Astrocyte (in vitro differentiated cells and primary cell): ENCODE measurements around the gene TENT4B. TPM values are rescaled to one million over a fixed set of nuclear protein-coding genes. Genes with fewer than 3 reads are reported as not detected.

ENCODE experiments used
- DNase-seq: peaks from one replicate; pipeline ENCODE4 v3.0.0-alpha.2; 2010; ENCODE audit warnings: low read depth
- FAIRE-seq: peaks from 2 replicates; lab custom pipeline; 2011; peaks lifted over from hg19 to GRCh38; lab: Jason Lieb, UNC
- H2AFZ ChIP-seq: 2 replicates; pipeline ENCODE4 v1.6.0; 2012; ENCODE audit warnings: low read depth, low read length, inconsistent platforms
- H3K27ac ChIP-seq: 2 replicates; pipeline ENCODE4 v1.5.1; 2011; ENCODE audit warnings: low read depth, low read length, inconsistent platforms
- H3K27me3 ChIP-seq: 2 replicates; pipeline ENCODE4 v1.6.0; 2011; ENCODE audit warnings: low read length, inconsistent platforms; ENCODE audit not compliant: insufficient read depth
- H3K36me3 ChIP-seq: 2 replicates; pipeline ENCODE4 v1.5.1; 2011; ENCODE audit warnings: low read length, inconsistent platforms; ENCODE audit not compliant: insufficient read depth
- H3K4me1 ChIP-seq: 2 replicates; pipeline ENCODE4 v1.5.1; 2011; ENCODE audit warnings: low read length, inconsistent platforms; ENCODE audit not compliant: insufficient read depth
- H3K4me2 ChIP-seq: 2 replicates; pipeline ENCODE4 v1.6.0; 2012; ENCODE audit warnings: low read length, inconsistent platforms
- H3K4me3 ChIP-seq: 2 replicates; pipeline ENCODE4 v1.5.1; 2011; ENCODE audit warnings: low read depth, mild to moderate bottlenecking, low read length, inconsistent platforms; ENCODE audit not compliant: insufficient read depth
- H3K79me2 ChIP-seq: 2 replicates; pipeline ENCODE4 v1.6.0; 2012; ENCODE audit warnings: mild to moderate bottlenecking, low read length, inconsistent platforms; ENCODE audit not compliant: insufficient read depth
- H3K9ac ChIP-seq: 2 replicates; pipeline ENCODE4 v1.6.0; 2012; ENCODE audit warnings: mild to moderate bottlenecking, low read length, inconsistent platforms
- H3K9me3 ChIP-seq: 2 replicates; pipeline ENCODE4 v1.5.1; 2012; ENCODE audit warnings: low read depth, mild to moderate bottlenecking, low read length, inconsistent platforms; ENCODE audit not compliant: insufficient read depth
- H4K20me1 ChIP-seq: 2 replicates; pipeline ENCODE4 v1.6.0; 2012; ENCODE audit warnings: low read length, inconsistent platforms; ENCODE audit not compliant: insufficient read depth
- H3K27ac Mint-ChIP-seq: one replicate; pipeline ENCODE4 v1.8.0; 2021; ENCODE audit warnings: mild to moderate bottlenecking, mixed read lengths; ENCODE audit not compliant: unreplicated experiment
- H3K27me3 Mint-ChIP-seq: one replicate; pipeline ENCODE4 v1.8.0; 2021; ENCODE audit warnings: low read depth, mixed read lengths; ENCODE audit not compliant: unreplicated experiment
- H3K36me3 Mint-ChIP-seq: one replicate; pipeline ENCODE4 v1.8.0; 2021; ENCODE audit warnings: low read depth, mixed read lengths; ENCODE audit not compliant: unreplicated experiment
- H3K4me1 Mint-ChIP-seq: one replicate; pipeline ENCODE4 v1.8.0; 2021; ENCODE audit warnings: low read depth, mixed read lengths; ENCODE audit not compliant: unreplicated experiment
- H3K4me3 Mint-ChIP-seq: one replicate; pipeline ENCODE4 v1.8.0; 2021; ENCODE audit warnings: mild to moderate bottlenecking, moderate library complexity, mixed read lengths; ENCODE audit not compliant: unreplicated experiment
- H3K9me3 Mint-ChIP-seq: one replicate; pipeline ENCODE4 v1.8.0; 2021; ENCODE audit warnings: mild to moderate bottlenecking, mixed read lengths; ENCODE audit not compliant: unreplicated experiment
- CTCF ChIP-seq: IDR thresholded peaks from 2 replicates; pipeline ENCODE4 v1.5.1; 2011; ENCODE audit warnings: low read depth, mild to moderate bottlenecking, inconsistent platforms, low read length, moderate library complexity; ENCODE audit not compliant: insufficient read depth
- EZH2 ChIP-seq: IDR thresholded peaks from 2 replicates; pipeline ENCODE4 v1.6.1; 2012; ENCODE audit warnings: mild to moderate bottlenecking, low read length, inconsistent platforms; ENCODE audit not compliant: insufficient read depth
- total RNA-seq: library from RNA; stranded (reverse); gene quantifications from 2 replicates; pipeline ENCODE4 v1.2.1, GENCODE V29; 2021

The TENT4B gene
- total RNA-seq, 1 donor from 2014 or later, result 17.0 TPM

GRCh38 chr16:50154420-50154950, 1.4 kb downstream of the TENT4B start:
- Mint-ChIP-seq H3K36me3 (peaks cover 4% of the 10 kb centered on the region), H3K27ac (peak overlapping the region; percentile 79), H3K4me1 (peaks cover 14% of the 10 kb centered on the region), H3K27me3 (no peaks in the 10 kb centered on the region), H3K9me3 (no peaks in the 10 kb centered on the region), H3K4me3 (peak overlapping the region; percentile 91)
- no peaks in the 10 kb centered on the region for H3K9me3 ChIP-seq
- H3K79me2 ChIP-seq, result peaks cover 57% of the 10 kb centered on the region
- no peaks in the 10 kb centered on the region for H3K27me3 ChIP-seq
- H2AFZ ChIP-seq, result peak overlapping the region; percentile 60
- peaks cover 55% of the 10 kb centered on the region for H4K20me1 ChIP-seq
- TF ChIP-seq EZH2 (no peak), CTCF (no peak)
- peak overlapping the region; percentile 81 for H3K4me3 ChIP-seq
- H3K4me1 ChIP-seq, result peaks cover 18% of the 10 kb centered on the region
- no peak for DNase-seq
- peak overlapping the region; percentile 100 for H3K4me2 ChIP-seq
- H3K36me3 ChIP-seq, result no peaks in the 10 kb centered on the region
- H3K9ac ChIP-seq, result peak overlapping the region; percentile 87
- no peak for FAIRE-seq
- H3K27ac ChIP-seq, result peak overlapping the region; percentile 58

GRCh38 chr16:50155925-50156324, 2.8 kb downstream of the TENT4B start:
- peaks cover 18% of the 10 kb centered on the region for H3K4me1 ChIP-seq
- peaks cover 68% of the 10 kb centered on the region for H4K20me1 ChIP-seq
- Mint-ChIP-seq H3K27me3 (no peaks in the 10 kb centered on the region), H3K4me1 (peaks cover 20% of the 10 kb centered on the region), H3K27ac (no peak overlapping the region), H3K36me3 (peaks cover 4% of the 10 kb centered on the region), H3K4me3 (peak overlapping the region; percentile 91), H3K9me3 (no peaks in the 10 kb centered on the region)
- peaks cover 70% of the 10 kb centered on the region for H3K79me2 ChIP-seq
- H3K27ac ChIP-seq, result no peak overlapping the region
- no peak overlapping the region for H2AFZ ChIP-seq
- H3K9me3 ChIP-seq, result no peaks in the 10 kb centered on the region
- H3K27me3 ChIP-seq, result no peaks in the 10 kb centered on the region
- DNase-seq (no peak), FAIRE-seq (no peak)
- H3K36me3 ChIP-seq, result no peaks in the 10 kb centered on the region
- no peak for TF ChIP-seq EZH2
- TF ChIP-seq CTCF, result no peak
- no peak overlapping the region for H3K9ac ChIP-seq
- peak overlapping the region; percentile 100 for H3K4me2 ChIP-seq
- peak overlapping the region; percentile 81 for H3K4me3 ChIP-seq

GRCh38 chr16:50156590-50156989, 3.5 kb downstream of the TENT4B start:
- DNase-seq (no peak), FAIRE-seq (no peak)
- peaks cover 77% of the 10 kb centered on the region for H3K79me2 ChIP-seq
- no peaks in the 10 kb centered on the region for H3K36me3 ChIP-seq
- peaks cover 74% of the 10 kb centered on the region for H4K20me1 ChIP-seq
- Mint-ChIP-seq H3K4me1 (peaks cover 22% of the 10 kb centered on the region), H3K9me3 (no peaks in the 10 kb centered on the region), H3K36me3 (peaks cover 4% of the 10 kb centered on the region), H3K27me3 (no peaks in the 10 kb centered on the region), H3K27ac (no peak overlapping the region), H3K4me3 (no peak overlapping the region)
- no peak overlapping the region for H3K4me2 ChIP-seq
- no peak overlapping the region for H3K9ac ChIP-seq
- H3K4me3 ChIP-seq, result no peak overlapping the region
- H2AFZ ChIP-seq, result no peak overlapping the region
- H3K9me3 ChIP-seq, result no peaks in the 10 kb centered on the region
- H3K4me1 ChIP-seq, result peaks cover 18% of the 10 kb centered on the region
- no peaks in the 10 kb centered on the region for H3K27me3 ChIP-seq
- TF ChIP-seq CTCF, result no peak
- TF ChIP-seq EZH2, result no peak
- no peak overlapping the region for H3K27ac ChIP-seq
